KMS-11 (cell line): Measurements from ENCODE around the gene EIF4B.

ENCODE experiments used
- H2AFZ ChIP-seq: fragments of 200-600 bp; sonication (generic); 2 replicates; pipeline ENCODE4 v1.6.1; 2016; ENCODE audit warnings: antibody characterized with exemption, mixed run types, low read depth
- H3K27ac ChIP-seq: fragments of 200-600 bp; sonication (generic); 2 replicates; pipeline ENCODE4 v1.6.1; 2016; ENCODE audit warnings: mild to moderate bottlenecking, mixed run types
- H3K27me3 ChIP-seq: fragments of 200-600 bp; sonication (generic); 2 replicates; pipeline ENCODE4 v1.6.1; 2017; ENCODE audit warnings: mild to moderate bottlenecking, low read depth, mixed run types, moderate library complexity; ENCODE audit not compliant: insufficient read depth
- H3K36me3 ChIP-seq: fragments of 200-600 bp; sonication (generic); 2 replicates; pipeline ENCODE4 v1.6.1; 2017; ENCODE audit warnings: mild to moderate bottlenecking, mixed run types; ENCODE audit not compliant: insufficient read depth
- H3K4me1 ChIP-seq: fragments of 200-600 bp; sonication (generic); 2 replicates; pipeline ENCODE4 v1.6.1; 2016; ENCODE audit warnings: mild to moderate bottlenecking, low read depth, mixed run types; ENCODE audit not compliant: poor library complexity, severe bottlenecking
- H3K4me2 ChIP-seq: fragments of 200-600 bp; sonication (generic); 2 replicates; pipeline ENCODE4 v1.7.0; 2016; ENCODE audit warnings: mild to moderate bottlenecking, mixed run types
- H3K4me3 ChIP-seq: fragments of 200-600 bp; sonication (generic); IDR thresholded peaks from 2 replicates; pipeline ENCODE4 v1.6.1; 2017; ENCODE audit warnings: low read depth, low read length, mixed read lengths; ENCODE audit not compliant: insufficient read depth
- H3K79me2 ChIP-seq: fragments of 200-600 bp; sonication (generic); 2 replicates; pipeline ENCODE4 v1.6.1; 2016; ENCODE audit warnings: low read depth, mixed run types; ENCODE audit not compliant: insufficient read depth
- H3K9ac ChIP-seq: fragments of 200-600 bp; sonication (generic); 2 replicates; pipeline ENCODE4 v1.6.1; 2016; ENCODE audit warnings: mild to moderate bottlenecking, mixed run types
- H4K20me1 ChIP-seq: fragments of 200-600 bp; sonication (generic); 2 replicates; pipeline ENCODE4 v1.6.1; 2016; ENCODE audit warnings: mild to moderate bottlenecking, mixed run types; ENCODE audit not compliant: insufficient read depth
- TF ChIP-seq, protein P1 (sequence below): fragments of 200-600 bp; sonication (generic); conservative IDR thresholded peaks from 2 replicates; pipeline ENCODE4 v1.6.1; 2017; ENCODE audit warnings: low read depth, mild to moderate bottlenecking, antibody characterized with exemption, low read length, moderate library complexity, mixed read lengths

The EIF4B gene

DNA sequence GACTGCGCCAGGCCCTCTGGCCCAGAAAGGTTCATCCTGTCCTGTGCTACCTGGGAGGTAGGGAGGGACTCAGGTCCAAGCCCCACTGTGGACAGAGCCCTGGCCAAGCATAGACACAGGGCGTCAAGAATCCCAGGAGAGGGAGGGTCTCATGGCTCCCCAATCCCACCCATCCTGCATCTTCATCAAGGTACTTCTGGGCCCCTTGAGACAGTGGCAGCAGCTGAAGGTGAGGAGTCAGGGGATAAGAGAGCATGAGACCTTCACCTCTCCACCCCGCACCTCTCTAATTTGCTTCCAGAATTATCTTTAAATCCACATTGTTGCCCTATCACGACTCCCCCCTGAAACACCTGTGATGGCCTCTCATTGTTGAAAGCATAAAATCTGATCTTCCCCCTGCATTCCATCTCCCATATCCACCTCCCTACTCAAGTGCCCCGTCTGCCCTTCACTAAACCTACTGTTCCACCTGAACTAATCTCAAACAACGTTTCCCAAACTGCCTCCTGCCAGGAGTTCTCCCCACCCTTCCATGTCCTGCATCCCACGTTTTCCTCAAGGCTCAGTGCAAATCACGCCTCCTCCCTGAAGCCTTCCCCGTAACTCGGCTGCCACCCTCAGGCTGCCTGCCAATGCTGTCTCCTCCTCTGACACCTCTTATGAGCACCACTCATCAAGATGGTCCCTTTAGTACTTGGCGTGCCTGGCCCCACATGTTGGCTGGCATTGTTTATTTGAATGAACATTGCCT, 30.3 kb upstream of the EIF4B start:
- Histone ChIP-seq H3K27ac (no peak overlapping the region), H3K79me2 (no peaks in the 10 kb centered on the region), H3K4me3 (no peak overlapping the region), H3K9ac (no peak overlapping the region), H4K20me1 (no peaks in the 10 kb centered on the region), H3K36me3 (no peaks in the 10 kb centered on the region), H3K4me2 (no peak overlapping the region), H3K27me3 (no peaks in the 10 kb centered on the region), H2AFZ (no peak overlapping the region), H3K4me1 (peaks cover 30% of the 10 kb centered on the region)
- TF ChIP-seq, protein P1, sequence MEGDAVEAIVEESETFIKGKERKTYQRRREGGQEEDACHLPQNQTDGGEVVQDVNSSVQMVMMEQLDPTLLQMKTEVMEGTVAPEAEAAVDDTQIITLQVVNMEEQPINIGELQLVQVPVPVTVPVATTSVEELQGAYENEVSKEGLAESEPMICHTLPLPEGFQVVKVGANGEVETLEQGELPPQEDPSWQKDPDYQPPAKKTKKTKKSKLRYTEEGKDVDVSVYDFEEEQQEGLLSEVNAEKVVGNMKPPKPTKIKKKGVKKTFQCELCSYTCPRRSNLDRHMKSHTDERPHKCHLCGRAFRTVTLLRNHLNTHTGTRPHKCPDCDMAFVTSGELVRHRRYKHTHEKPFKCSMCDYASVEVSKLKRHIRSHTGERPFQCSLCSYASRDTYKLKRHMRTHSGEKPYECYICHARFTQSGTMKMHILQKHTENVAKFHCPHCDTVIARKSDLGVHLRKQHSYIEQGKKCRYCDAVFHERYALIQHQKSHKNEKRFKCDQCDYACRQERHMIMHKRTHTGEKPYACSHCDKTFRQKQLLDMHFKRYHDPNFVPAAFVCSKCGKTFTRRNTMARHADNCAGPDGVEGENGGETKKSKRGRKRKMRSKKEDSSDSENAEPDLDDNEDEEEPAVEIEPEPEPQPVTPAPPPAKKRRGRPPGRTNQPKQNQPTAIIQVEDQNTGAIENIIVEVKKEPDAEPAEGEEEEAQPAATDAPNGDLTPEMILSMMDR = no peak

DNA sequence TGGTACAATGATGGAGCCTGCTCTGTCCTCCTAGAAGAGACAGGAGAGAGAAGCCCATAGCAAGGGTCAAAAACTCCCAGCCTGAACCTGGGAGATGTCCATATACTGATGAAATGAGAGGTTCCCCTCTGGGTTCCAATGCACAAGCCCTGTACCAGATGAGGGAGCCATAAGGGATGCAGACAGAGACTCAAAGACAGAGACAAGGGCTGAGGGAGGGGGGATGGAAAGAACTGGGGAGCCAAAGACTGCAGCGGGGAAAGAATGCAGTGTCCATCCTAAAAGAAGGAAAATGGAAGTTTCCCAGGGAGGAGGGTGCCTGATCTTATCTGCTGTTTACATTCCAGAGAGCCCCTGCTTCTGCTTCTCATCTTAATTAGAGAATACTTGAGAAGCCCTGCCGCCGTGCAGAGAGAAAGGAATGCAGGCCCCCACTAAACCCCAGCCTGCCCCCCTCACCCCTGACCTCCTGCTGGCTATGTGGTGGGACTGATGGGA, 29.6 kb upstream of the EIF4B start:
- Histone ChIP-seq H2AFZ (no peak overlapping the region), H4K20me1 (no peaks in the 10 kb centered on the region), H3K79me2 (no peaks in the 10 kb centered on the region), H3K9ac (no peak overlapping the region), H3K27ac (no peak overlapping the region), H3K4me2 (no peak overlapping the region), H3K4me3 (no peak overlapping the region), H3K27me3 (no peaks in the 10 kb centered on the region), H3K36me3 (no peaks in the 10 kb centered on the region), H3K4me1 (peaks cover 28% of the 10 kb centered on the region)
- TF ChIP-seq, protein P1 = no peak

DNA sequence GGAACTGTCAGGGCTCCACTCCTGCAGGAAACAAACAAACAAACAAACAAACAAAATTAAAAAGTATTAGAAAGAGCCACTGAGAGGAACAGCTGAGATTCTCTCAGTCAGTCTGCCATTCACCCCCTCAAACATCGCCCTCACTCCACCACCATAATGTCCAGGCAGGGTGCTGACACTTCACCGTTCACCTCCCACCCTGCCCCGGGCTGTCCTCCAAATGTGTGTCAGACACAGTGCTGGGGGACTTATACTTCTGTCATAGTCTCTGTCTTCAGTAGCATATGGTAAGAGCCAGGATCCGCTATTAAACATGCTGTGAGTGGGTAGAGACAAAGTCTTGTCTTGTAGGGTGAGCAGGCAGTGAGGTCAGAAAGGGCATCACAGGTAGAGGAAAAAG, 29.1 kb upstream of the EIF4B start:
- Histone ChIP-seq H4K20me1 (no peaks in the 10 kb centered on the region), H3K79me2 (no peaks in the 10 kb centered on the region), H3K27me3 (no peaks in the 10 kb centered on the region), H3K27ac (no peak overlapping the region), H3K36me3 (no peaks in the 10 kb centered on the region), H3K9ac (no peak overlapping the region), H3K4me3 (no peak overlapping the region), H3K4me2 (no peak overlapping the region), H3K4me1 (peaks cover 23% of the 10 kb centered on the region), H2AFZ (no peak overlapping the region)
- TF ChIP-seq, protein P1 = no peak

DNA sequence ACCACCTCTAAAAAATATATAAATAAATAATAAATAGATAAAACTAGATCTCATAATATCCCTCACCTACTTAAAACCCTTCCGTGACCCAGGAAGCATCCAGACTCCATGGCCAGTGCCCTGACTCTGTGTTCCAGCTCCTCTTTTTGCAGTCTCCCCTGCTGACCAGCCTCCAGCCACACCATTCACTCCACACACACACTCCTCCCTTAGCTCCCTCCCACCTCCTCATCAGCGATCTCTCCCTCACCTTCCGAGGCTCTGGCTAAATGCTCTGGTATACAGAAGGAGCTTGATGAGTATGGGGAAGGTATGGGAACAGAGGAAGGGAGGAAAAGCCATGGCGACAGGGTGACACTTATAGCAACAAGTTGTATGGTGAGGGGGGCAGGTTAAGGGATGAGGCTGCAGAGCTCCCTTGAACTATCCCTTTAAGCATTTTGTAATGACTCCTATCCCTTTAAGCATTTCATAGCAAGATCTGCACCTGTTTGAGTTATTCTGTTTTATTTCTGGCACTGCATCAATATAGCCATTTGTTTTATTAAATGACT, 26.1 kb upstream of the EIF4B start:
- H2AFZ ChIP-seq = no peak overlapping the region
- H3K27ac ChIP-seq = no peak overlapping the region
- H3K79me2 ChIP-seq = no peaks in the 10 kb centered on the region
- no peaks in the 10 kb centered on the region for H4K20me1 ChIP-seq
- TF ChIP-seq, protein P1 = no peak
- peaks cover 8% of the 10 kb centered on the region for H3K4me1 ChIP-seq
- H3K27me3 ChIP-seq = no peaks in the 10 kb centered on the region
- no peaks in the 10 kb centered on the region for H3K36me3 ChIP-seq
- no peak overlapping the region for H3K9ac ChIP-seq
- no peak overlapping the region for H3K4me3 ChIP-seq
- H3K4me2 ChIP-seq = no peak overlapping the region
